IPS-20b (cell line): ENCODE data around the gene INTS1.

Experiments used
- H3K27ac ChIP-seq: one replicate; pipeline ENCODE4 v1.5.1; 2013; ENCODE audit warnings: low read length
- H3K27me3 ChIP-seq: 2 replicates; pipeline ENCODE4 v1.6.1; 2013; ENCODE audit warnings: mild to moderate bottlenecking, low read length, inconsistent platforms; ENCODE audit not compliant: insufficient read depth
- H3K36me3 ChIP-seq: 2 replicates; pipeline ENCODE4 v1.6.1; 2013; ENCODE audit warnings: low read depth, mild to moderate bottlenecking, inconsistent platforms, low read length, moderate library complexity; ENCODE audit not compliant: insufficient read depth
- H3K4me1 ChIP-seq: 2 replicates; pipeline ENCODE4 v1.6.1; 2013; ENCODE audit warnings: mild to moderate bottlenecking, control low read depth, inconsistent platforms, low read length, moderate library complexity; ENCODE audit not compliant: insufficient read depth
- H3K4me3 ChIP-seq: 2 replicates; pipeline ENCODE4 v1.5.1; 2013; ENCODE audit warnings: mild to moderate bottlenecking, low read length, inconsistent platforms
- H3K9ac ChIP-seq: 2 replicates; pipeline ENCODE4 v1.6.1; 2013; ENCODE audit warnings: low read depth, mild to moderate bottlenecking, inconsistent platforms, low read length, moderate library complexity
- H3K9me3 ChIP-seq: 2 replicates; pipeline ENCODE4 v1.6.1; 2013; ENCODE audit warnings: mild to moderate bottlenecking, low read depth, low read length, inconsistent platforms; ENCODE audit not compliant: insufficient read depth

The INTS1 gene

DNA sequence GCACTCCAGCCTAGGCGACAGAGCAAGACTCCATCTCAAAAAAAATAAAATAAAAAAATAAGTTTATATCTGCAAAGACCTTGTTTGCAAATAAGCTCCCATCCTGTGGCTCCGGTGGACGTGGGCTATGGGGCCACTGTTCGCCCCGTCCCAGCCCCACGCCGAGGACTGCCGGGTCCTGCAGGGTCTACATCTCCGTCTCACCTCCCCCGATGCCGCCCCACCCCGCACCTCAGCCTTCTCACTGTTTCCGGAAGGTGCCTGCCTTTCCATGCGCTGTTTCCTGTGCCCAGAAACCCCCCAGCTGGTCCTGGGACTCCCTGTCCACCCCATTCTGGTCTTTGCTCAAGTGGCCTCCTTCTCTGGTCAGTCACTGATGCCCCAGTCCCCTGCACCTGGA is 5.0 kb upstream of the INTS1 start:
- no peak overlapping the region for H3K27ac ChIP-seq
- H3K27me3 ChIP-seq = no peaks in the 10 kb centered on the region
- no peak overlapping the region for H3K9ac ChIP-seq
- H3K4me3 ChIP-seq = no peak overlapping the region
- H3K36me3 ChIP-seq = no peaks in the 10 kb centered on the region
- H3K4me1 ChIP-seq = no peaks in the 10 kb centered on the region; the same call in 1 of the 2 replicates
- no peaks in the 10 kb centered on the region for H3K9me3 ChIP-seq

GRCh38 chr7:1508277-1508758 is 4.1 kb upstream of the INTS1 start:
- H3K9ac ChIP-seq = no peak overlapping the region
- H3K4me3 ChIP-seq = no peak overlapping the region
- no peaks in the 10 kb centered on the region for H3K27me3 ChIP-seq
- no peaks in the 10 kb centered on the region; the same call in 1 of the 2 replicates for H3K4me1 ChIP-seq
- H3K27ac ChIP-seq = no peak overlapping the region
- no peaks in the 10 kb centered on the region for H3K36me3 ChIP-seq
- no peaks in the 10 kb centered on the region for H3K9me3 ChIP-seq

GRCh38 chr7:1505731-1506550 is 1.8 kb upstream of the INTS1 start:
- Histone ChIP-seq H3K4me3 (no peak overlapping the region), H3K9ac (no peak overlapping the region), H3K9me3 (no peaks in the 10 kb centered on the region), H3K27ac (no peak overlapping the region), H3K4me1 (no peaks in the 10 kb centered on the region; the same call in 1 of the 2 replicates), H3K27me3 (no peaks in the 10 kb centered on the region), H3K36me3 (peaks cover 18% of the 10 kb centered on the region)

GRCh38 chr7:1503390-1503789 is 799 bp downstream of the INTS1 start:
- Histone ChIP-seq H3K27me3 (no peaks in the 10 kb centered on the region), H3K9me3 (no peaks in the 10 kb centered on the region), H3K4me3 (peak overlapping the region; percentile 90), H3K9ac (peak overlapping the region; percentile 84), H3K36me3 (peaks cover 33% of the 10 kb centered on the region), H3K4me1 (no peaks in the 10 kb centered on the region; the same call in 1 of the 2 replicates), H3K27ac (no peak overlapping the region)

DNA sequence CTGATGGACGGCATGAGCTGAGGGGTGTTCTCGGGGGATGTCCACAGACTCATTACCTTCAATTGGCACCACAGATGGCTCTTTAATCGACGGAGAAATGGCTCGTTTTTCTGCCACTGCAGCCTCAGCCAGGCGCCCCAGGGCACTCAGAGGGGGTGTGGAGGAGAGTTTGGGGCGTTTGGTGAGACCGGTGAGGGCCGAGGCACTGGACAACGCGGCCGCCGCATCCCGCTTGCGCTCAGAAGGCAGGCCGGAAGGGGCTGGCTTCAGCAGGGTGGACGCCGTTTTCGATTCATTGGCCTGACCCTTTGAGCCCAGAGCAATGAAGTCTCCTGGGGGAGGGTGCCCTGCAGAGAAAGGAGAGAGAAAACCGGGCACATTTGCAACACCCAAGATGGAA is 1.3 kb downstream of the INTS1 start:
- Histone ChIP-seq H3K9me3 (no peaks in the 10 kb centered on the region), H3K9ac (peak overlapping the region; percentile 84), H3K4me3 (peak overlapping the region; percentile 90), H3K4me1 (no peaks in the 10 kb centered on the region; the same call in 1 of the 2 replicates), H3K36me3 (peaks cover 38% of the 10 kb centered on the region), H3K27me3 (no peaks in the 10 kb centered on the region), H3K27ac (no peak overlapping the region)

- H3K9ac ChIP-seq = no peak overlapping the region
- peaks cover 50% of the 10 kb centered on the region for H3K36me3 ChIP-seq
- H3K9me3 ChIP-seq = no peaks in the 10 kb centered on the region
- H3K27ac ChIP-seq = no peak overlapping the region
- H3K27me3 ChIP-seq = no peaks in the 10 kb centered on the region
- H3K4me3 ChIP-seq = no peak overlapping the region
- H3K4me1 ChIP-seq = no peaks in the 10 kb centered on the region; the same call in 1 of the 2 replicates
Observed at GRCh38 chr7:1501487-1502270, 2.5 kb downstream of the INTS1 start.

DNA sequence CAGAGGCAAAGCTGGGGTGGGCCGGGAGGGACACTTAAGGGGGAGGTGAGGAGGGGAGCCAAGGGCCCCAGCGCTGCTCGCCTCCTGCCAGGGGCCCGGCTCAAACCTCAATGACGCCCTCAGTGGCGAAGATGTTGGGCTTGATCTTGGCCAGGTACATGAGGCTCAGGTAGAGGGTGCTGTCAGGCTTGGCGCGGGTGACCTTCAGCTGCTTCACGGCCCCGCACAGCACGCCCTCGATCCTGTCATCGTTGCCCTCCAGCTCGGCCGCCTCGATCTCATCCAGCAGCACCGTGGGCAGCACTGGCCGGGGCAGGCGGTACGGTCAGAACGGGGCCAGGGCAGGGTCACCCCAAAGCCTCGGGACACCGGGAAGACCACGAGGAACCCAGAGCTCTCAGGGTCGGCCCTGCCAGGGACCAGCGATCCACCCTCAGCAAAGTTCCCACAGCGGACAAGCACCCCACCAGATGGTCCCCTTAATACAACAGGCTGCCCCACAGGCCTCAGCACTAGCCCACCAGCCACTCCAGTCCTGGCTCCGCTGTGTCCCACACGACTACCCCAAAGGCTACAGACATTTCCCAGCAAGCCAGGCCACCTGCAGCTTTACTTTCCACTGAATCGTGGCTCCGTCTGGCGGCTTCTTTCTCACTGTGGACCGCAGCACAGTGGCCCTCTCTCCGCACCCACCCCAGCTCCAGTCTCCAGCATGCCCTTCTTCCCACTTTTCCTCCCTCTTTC is 4.0 kb downstream of the INTS1 start:
- Histone ChIP-seq H3K27me3 (no peaks in the 10 kb centered on the region), H3K4me3 (no peak overlapping the region), H3K36me3 (peaks cover 61% of the 10 kb centered on the region), H3K9ac (no peak overlapping the region), H3K9me3 (no peaks in the 10 kb centered on the region), H3K27ac (no peak overlapping the region), H3K4me1 (no peaks in the 10 kb centered on the region)

- no peak overlapping the region for H3K27ac ChIP-seq
- H3K4me1 ChIP-seq = no peaks in the 10 kb centered on the region
- H3K9me3 ChIP-seq = no peaks in the 10 kb centered on the region
- no peak overlapping the region for H3K9ac ChIP-seq
- H3K36me3 ChIP-seq = peaks cover 62% of the 10 kb centered on the region
- no peaks in the 10 kb centered on the region for H3K27me3 ChIP-seq
- H3K4me3 ChIP-seq = no peak overlapping the region
Observed at GRCh38 chr7:1499367-1500029, 4.7 kb downstream of the INTS1 start.

DNA sequence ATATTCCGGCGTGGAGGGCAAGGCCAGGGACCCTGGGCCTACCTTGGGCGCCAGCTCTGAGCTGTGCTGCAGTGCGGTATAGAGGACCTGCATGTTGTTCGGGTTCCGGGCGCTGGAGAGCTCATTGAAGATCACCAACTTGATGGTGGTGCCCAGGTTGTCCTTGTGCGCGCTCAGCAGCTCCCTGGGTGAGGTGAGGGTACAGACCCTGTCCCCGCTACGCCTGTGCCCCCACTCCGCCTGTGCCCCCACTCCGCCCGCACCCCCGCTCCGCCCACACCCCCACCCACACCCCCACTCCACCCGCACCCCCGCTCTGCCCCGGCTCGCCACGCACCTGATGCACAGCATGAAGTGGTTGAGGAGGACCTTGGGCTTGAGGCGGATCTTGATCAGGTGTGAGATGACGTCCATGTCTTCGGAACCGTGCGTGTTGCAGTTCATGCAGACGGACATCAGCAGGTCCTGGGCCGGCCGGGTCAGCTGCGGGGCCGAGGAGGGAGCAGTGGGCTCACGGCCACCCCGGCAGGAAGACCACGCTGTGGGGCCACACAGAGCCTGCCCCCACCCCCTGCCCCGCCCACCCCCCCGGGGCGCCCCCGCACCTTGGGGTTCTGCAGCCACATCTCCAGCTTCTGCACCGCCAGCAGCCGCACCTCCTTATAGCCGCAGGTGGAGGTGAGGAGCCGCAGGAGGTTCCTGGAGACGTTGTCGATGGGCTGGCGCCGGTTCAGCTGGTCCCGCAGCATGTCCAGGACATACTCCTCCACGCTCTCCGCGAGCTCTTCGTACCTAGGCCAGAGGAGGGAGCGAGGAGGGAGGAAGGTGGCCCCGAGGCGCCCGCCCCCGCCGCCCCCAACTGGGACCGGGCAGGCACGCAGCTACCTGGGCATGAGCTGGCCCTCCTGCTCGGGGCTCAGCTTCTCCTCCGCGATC is 5.6 kb downstream of the INTS1 start:
- H3K27me3 ChIP-seq = no peaks in the 10 kb centered on the region
- H3K9me3 ChIP-seq = no peaks in the 10 kb centered on the region
- H3K27ac ChIP-seq = no peak overlapping the region
- H3K9ac ChIP-seq = no peak overlapping the region
- H3K4me1 ChIP-seq = no peaks in the 10 kb centered on the region
- H3K4me3 ChIP-seq = no peak overlapping the region
- H3K36me3 ChIP-seq = peaks cover 67% of the 10 kb centered on the region

- no peak overlapping the region for H3K27ac ChIP-seq
- no peaks in the 10 kb centered on the region for H3K9me3 ChIP-seq
- no peak overlapping the region for H3K4me3 ChIP-seq
- no peaks in the 10 kb centered on the region for H3K4me1 ChIP-seq
- no peak overlapping the region for H3K9ac ChIP-seq
- peaks cover 70% of the 10 kb centered on the region for H3K36me3 ChIP-seq
- no peaks in the 10 kb centered on the region for H3K27me3 ChIP-seq
Observed at GRCh38 chr7:1497293-1497927, 6.8 kb downstream of the INTS1 start.
